Esophagus squamous epithelium (tissue), 4 donors: ENCODE data around the gene ZNF695.
"Not testable (repeated sequence)": the region's sequence is repeated elsewhere in the genome, so short reads cannot be mapped to it uniquely, and the experiment has no call there.

Experiments used
- POLR2A ChIP-seq, 4 donors: fragments of 450-650 bp; IDR thresholded peaks; one replicate each; pipeline ENCODE4 v1.6.1; 2017; ENCODE audit warnings: antibody characterized with exemption in 4 of 4, mild to moderate bottlenecking in 4 of 4, moderate library complexity in 3 of 4
- TF ChIP-seq, protein P1 (sequence below), 6 experiments: fragments of 450-650 bp in 4 of 6; fragments of 200-600 bp in 2 of 6; sonication (generic) in 2 of 6; IDR thresholded peaks; one replicate each; pipeline ENCODE4 v1.5.1; 2016 to 2019; ENCODE audit warnings: antibody characterized with exemption in 6 of 6, mild to moderate bottlenecking in 4 of 6, moderate library complexity in 4 of 6

DNA sequence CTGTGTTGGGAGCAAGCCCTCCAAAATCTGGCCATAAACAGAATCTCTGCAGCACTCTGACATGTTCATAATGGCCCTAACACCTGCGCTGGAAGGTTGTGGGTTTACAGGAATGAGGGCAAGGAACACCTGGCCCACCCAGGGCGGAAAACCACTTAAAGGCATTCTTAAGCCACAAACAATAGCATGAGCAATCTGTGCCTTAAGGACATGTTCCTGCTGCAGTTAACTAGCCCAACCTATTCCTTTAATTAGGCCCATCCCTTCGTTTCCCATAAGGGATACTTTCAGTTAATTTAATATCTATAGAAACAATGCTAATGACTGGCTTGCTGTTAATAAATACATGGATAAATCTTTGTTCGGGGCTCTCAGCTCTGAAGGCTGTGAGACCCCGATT lies 16.8 kb upstream of the ZNF695 start:
- TF ChIP-seq, protein P1, sequence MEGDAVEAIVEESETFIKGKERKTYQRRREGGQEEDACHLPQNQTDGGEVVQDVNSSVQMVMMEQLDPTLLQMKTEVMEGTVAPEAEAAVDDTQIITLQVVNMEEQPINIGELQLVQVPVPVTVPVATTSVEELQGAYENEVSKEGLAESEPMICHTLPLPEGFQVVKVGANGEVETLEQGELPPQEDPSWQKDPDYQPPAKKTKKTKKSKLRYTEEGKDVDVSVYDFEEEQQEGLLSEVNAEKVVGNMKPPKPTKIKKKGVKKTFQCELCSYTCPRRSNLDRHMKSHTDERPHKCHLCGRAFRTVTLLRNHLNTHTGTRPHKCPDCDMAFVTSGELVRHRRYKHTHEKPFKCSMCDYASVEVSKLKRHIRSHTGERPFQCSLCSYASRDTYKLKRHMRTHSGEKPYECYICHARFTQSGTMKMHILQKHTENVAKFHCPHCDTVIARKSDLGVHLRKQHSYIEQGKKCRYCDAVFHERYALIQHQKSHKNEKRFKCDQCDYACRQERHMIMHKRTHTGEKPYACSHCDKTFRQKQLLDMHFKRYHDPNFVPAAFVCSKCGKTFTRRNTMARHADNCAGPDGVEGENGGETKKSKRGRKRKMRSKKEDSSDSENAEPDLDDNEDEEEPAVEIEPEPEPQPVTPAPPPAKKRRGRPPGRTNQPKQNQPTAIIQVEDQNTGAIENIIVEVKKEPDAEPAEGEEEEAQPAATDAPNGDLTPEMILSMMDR (IDR thresholded peaks at IDR 0.05), result not testable (repeated sequence)
- not testable (repeated sequence) for TF ChIP-seq POLR2A (IDR thresholded peaks at IDR 0.05)
